GM23248 (cell line): ENCODE results near the gene DHX29.

ENCODE experiments used
- EZH2 ChIP-seq: fragments of 200-600 bp; sonication (generic); IDR thresholded peaks from 2 replicates; pipeline ENCODE4 v1.6.1; 2018; ENCODE audit warnings: antibody characterized with exemption, mild to moderate bottlenecking; ENCODE audit not compliant: insufficient read depth, poor library complexity, severe bottlenecking
- EZH2phosphoT487 ChIP-seq: fragments of 200-600 bp; sonication (generic); IDR thresholded peaks from 2 replicates; pipeline ENCODE4 v1.6.1; 2018; ENCODE audit warnings: antibody characterized with exemption, moderate library complexity, mild to moderate bottlenecking, low read depth; ENCODE audit not compliant: insufficient read depth

GRCh38 chr5:55327281-55327680, 19.8 kb upstream of the DHX29 start:
- TF ChIP-seq EZH2 (no peak), EZH2phosphoT487 (no peak)
